Measurements from ENCODE around the gene ARHGAP27.

ARHGAP27 gene

DNA sequence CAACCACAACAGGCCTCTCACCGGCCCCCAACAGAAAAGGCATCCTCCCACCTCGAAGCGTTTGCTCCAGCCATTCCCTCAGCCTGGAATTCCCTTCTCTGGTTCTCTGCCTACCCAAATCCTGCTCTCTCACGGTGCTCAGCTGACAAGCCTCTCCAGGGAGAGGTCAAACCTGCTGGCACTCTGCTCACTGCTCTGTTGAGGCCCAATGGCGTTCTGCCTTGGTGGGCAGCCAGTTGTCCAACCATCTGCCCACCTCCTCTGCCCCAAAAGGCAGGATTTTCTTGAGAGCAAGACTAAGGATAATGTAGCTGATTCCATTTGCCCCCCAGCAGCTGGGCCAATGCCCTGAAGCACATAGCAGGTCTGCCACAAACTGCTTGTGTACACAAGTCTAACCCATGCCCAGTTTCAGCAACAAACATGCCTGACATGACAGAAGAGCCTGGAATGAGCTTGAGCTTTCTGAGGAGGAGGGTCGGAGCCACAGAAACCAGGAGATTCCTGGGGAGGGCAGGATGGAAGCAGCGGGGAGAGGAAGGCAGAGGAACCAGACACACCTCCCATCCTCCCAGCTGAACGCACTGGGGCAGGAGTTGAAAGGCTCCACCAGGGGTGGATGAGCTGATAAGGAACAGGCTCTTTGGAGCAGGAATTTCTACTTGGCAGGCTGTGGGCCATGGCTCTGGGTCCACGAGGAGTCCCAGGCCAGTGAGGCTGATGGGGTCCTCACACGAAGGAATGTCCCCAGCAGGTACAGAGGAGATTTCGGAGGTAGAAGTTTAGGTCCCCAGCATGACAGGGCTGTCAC is 23.9 kb downstream of the ARHGAP27 start:
- DNase-seq (ENCODE audit: low spot score): no peak

DNA sequence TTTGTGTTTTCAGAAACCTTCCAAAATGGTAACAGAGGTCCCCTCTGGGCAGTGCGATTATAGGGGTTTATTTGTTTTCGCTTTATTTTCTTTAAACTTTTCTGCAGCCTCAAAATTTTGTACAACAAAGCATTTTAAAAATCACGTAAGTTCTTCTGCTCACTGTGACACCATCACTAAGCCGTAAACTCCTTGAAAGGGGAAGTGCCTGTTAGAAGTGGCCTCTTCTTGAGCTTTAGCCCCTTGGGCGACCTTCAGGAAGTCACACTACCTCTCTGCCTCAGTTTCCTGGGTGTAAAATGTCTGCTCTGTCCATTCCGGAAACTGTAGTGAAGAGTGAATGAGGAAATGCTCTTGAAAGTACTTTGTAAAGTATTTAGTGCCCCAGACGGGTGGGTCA is 26.6 kb downstream of the ARHGAP27 start:
- no peak for DNase-seq (ENCODE audit: low spot score)

DNA sequence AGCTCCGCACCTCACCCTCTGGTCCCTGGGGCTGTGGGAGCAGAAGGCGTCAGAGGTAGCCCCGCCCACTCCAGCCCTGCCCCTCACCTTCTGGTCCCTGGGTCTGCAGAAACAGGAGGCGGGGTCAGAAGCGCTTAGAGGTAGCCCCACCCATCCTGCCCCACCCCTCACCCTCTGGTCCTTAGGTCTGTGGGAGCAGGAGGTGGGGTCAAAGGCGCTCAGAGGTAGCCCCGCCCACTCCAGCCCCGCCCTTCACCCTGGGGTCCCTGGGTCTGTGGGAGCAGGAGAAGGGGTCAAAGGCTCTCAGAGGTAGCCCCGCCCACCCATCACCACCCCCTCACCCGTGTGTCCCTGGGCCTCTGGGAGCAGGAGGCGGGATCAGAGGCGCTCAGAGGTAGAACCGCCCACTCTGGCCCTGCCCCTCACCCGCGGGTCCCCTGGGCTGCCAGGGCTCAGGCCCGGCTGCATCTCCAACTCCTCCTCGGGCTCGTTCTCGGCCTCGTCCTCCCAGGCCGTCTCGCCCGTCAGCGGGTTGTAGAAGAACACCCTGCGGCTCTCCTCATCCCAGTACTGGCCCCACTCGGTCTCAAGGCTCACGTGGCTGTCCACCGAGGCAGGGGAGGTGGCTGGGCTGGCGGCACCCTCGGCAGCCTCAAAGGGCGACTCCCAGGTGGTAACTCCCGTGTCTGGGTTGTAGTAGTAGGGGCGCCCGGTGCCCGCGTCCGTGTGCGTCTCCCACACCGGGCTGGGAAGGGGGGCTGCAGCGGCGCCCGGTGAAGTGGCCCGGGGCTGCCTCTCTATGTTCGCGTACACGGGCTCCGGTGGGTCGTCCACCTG is 27.2 kb downstream of the ARHGAP27 start:
- no peak for DNase-seq (ENCODE audit: low spot score)

DNA sequence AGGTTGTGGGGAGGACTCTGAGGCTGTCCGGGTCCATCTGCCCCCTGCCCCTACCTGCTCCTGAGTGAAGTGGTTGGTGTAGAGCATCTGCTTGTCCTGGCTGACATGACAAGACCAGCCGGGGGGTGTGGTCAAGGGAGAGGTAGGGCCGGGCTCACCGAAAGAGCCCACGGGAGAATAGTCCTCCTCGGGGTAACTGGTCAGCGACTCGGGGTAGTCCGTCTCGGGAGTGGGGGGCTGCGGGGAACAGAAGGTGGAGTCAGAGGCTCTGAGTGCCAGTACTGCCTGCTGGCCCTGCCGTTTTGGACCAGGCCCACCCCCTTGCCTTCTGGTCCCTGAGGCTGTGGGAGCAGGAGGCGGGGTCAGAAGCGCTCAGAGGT is 27.8 kb downstream of the ARHGAP27 start:
- no peak for DNase-seq (ENCODE audit: low spot score)

DNA sequence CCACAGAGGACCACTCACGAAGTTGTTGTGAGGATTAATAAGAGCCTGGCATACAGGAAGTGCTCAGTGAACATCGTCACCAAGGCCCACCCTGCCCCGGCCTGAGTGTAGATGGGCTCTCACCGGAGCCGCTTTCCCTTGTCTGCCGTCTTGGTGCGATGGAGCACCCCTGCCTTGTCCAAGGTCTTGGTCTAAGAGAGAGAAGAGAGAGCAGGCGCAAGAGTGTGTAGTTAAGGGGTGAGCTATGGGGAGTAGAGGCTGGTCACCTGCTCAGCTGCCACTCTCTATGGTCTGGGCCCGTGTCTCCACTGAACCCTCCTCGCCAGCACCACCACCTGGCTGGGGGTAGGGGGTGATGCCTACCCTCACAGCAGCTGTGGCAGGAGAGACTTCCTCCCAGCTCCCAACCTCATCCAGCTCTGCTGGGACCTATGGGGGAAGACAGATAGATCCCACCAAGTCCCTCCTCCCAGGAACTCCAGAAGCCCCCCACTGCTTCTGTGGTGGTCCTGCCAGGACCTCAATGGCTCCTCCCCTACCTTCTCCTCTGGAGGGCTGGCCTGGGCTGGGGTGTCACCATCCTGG is 28.7 kb downstream of the ARHGAP27 start:
- no peak for DNase-seq (ENCODE audit: low spot score)

DNA sequence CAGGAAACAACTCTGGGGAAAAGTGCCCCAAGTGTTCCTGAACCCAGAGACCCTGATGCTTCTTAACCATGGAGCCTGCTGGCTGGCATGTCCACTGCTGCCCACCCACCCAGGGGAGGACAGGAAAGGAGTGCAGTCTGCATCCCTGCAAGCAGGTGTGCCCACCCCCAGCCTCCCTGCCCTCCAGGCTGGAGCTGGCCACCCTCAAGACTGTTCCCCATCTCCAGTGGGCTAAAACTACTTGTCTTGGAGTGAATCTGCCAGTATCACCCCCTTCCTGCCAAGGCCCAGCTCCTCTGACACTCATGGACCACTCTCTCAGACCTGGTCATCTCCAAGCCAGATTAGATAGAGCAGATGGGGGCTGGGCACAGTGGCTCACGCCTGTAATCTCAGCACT is 29.8 kb downstream of the ARHGAP27 start:
- DNase-seq (ENCODE audit: low spot score): no peak

DNA sequence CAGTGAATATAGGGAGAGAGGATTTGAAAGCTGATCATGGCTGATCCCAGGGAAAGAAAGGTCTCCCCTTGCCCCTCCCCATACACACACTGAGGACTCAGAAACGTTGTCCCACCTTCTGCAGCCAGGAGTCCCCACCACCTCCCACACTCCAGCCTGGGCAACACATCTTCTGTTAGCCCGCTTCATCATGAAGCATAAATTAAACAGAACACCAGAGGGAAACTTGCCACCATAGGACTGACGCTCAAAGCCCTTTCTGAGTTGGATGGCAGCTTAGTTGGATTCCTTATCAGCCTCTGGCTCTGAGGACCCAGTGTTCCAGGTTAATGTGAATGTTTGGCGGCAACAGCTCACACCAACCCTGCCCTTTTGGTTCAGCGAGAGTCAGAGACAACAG is 33.9 kb downstream of the ARHGAP27 start:
- no peak for DNase-seq (ENCODE audit: low spot score)

DNA sequence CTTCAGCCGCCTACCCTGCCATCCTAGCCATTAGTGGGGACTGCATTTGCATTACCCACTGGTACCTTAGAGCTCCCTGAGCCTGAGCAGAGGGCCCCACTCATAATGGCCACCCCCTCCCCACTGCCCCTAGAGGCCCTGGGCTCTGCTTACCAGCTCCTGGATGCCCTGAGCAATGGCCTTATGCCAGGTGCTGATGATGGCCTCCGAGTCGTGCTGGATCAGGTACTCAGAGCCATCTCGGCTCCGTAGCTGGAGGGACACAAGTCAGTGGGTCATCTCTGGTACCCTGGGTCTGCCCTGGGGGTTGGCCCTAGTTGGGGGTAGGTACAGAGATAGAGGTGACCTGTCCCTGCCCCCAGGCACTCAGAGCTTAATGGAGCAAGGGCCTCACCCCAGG is 34.9 kb downstream of the ARHGAP27 start:
- DNase-seq (ENCODE audit: low spot score): no peak

DNA sequence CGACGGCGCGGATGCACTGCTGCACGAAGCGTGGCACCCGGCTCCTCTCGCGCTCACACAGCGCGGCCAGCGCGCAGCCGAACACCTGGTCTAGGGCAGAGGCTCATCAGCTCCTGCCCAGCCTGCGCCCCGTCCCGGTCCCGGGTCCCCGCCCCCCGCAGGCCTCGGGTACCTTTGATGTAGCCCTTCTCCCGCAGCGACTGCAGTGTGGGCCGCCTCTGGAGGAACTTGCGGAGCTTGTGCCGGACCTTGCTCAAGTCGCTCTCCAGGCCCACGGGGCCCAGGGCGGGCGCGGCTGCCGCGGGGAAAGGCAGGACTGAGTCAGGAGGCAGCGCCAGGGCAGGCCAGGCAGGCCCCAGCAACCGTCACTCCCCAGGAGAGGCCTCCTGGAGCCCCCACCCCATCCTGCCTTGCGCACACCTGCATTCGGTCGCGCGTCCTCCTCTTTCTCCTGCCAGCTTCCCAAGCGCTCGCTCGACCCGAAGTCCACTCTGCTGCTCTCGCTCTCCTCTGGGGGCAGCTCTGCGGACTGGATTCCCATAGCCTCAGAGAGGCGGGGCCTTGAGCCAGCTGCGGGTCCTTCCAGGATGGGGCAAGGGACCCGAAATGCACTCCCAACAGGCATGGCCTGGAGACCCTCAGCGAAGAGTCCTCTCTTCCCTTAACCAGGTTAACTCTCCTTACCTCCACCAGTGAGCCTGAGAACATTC is 36.0 kb downstream of the ARHGAP27 start:
- no peak for DNase-seq (ENCODE audit: low spot score)

DNA sequence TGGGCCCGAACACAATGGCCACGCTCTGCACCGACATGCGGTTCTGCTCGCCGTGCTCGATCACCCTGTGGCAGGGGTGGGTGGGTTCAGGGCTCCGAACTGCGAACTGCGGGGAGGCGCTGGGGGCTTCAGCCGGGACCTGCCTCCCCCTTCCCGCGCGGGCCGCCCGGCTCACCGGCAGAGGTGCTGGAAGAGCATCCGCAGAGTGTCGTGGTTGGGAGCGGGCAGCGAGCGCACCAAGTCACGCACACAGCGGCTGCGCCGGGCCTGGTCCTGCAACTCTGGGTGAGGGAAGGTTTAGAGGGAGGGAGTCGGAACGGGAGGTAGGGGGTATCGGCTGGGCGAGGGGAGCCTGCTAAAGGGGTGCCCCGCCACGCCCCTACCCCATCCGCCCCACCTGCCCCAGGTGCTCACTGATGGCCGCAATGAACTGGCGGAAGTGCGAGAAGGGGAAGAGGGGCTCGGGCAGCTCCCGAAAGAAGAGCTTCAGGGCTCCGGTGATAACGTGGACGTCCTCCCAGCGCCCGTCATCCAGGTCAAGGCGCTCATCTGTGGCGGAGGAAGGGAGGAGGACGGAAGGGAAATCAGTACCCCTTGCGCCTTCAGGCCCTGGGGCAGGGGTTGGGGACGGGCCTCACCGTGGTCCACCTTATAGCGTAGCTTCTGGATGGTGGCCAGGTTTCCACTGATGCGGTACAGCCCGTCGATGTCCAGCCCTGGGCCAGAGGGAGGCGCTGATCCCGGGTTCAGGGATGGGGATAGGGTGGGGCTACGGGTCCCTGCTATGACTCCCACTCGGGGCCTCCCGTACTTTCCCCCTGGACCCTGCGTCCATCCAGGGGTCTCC is 36.9 kb downstream of the ARHGAP27 start:
- DNase-seq (ENCODE audit: low spot score): no peak

DNA sequence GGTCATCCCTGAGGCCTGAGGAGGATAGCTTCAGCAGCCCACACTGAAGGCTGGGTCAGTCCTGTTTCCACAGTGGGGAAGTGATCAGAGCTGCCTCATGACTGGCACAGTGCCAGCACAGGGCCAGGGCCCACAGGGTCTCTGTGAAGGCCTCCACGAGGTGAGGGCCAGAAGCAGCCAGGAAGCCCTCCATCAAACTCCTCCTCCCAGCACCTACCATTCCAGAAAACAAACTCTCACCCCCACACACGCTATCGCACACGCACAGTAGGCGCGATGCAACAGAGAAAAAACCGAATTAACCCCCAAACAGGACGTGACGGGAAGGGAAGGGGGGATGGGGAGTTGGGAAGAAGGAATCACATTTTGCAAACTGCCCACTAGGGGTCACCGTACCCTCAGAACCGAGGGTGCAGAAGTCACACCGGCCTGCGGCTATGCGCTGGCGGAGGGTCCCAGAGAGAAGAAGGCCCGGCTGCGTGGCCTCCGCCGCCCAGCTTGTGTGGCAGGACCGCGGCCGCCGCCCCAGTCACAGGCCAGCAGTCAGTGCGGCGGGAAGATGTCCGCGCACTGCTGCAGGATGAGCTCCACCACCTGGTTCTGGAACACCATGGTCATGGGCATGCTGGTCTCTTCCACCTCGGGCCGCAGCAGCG is 37.6 kb downstream of the ARHGAP27 start:
- DNase-seq (ENCODE audit: low spot score): peak; percentile 92

DNA sequence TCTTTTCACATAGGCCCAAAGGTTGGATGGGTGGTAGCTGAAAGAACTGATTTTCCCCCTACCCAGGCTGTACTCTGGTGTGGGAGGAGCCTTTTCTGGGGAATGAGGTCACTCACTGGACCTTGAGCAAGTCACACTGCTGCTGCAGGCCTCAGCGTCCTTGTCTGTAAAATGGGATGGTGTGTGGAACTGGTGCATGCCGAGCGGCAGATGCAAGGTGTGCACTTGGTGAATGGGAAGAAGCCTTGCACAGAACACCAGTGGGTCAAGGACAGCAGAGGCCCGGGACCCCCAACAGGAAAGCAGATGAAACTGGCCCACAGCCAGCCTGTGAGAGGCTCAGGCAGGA is 38.1 kb downstream of the ARHGAP27 start:
- DNase-seq (ENCODE audit: low spot score): no peak

DNA sequence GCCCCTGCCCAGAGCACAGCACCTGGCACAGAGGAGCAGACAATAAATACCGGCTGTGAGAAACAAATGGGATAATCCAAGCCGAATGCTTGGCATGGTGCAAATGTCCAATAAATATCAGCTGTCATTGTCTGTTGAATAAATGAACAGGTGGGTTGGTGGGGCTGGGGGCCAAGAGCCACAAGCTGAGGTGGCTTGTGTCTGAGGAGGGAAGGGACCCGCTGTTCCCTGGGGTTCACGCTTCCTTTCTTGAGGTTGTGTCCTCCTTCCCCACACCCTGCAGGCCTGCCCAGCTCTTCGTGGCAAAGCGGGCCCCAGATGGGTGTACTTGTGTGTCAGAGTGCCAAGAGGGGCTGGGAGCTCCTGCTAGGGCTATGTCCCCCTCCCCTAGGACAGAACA is 38.6 kb downstream of the ARHGAP27 start:
- no peak for DNase-seq (ENCODE audit: low spot score)

DNA sequence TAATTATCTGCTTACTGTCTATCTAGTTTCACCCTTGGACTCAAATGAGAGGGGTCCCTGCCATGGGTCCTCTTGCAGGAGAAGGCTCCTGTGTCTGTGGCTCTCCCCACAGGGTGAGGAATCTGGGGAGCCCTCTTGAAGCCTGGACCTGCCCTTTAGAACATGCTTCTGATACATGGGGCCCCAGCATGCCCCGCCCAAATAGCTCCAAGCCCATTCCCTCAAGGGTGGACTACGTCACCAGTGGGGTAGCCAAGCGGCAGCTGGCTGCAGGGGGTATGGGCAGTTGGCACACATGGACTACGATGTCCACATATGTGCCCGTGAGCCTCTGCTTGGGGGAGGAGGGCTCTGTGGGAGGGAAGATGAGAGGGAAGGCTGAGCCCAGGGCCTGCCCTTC is 39.3 kb downstream of the ARHGAP27 start:
- no peak for DNase-seq (ENCODE audit: low spot score)

DNA sequence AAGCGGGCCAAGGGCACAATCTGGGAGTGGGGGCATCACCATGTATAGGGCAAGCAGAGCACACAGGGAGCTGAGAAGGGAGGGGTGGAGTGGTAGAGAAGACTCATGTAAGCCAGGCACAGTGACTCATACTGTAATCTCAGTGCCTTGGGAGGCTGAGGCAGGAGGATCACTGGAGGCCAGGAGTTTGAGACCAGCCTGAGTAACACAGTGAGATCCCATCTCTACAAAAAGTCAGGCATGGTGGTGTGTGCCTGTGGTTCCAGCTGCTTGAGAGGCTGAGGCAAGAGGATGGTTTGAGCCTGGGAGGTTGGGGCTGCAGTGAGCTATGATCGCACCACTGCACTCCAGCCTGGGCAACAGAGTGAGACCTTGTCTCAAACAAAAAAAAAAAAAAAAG is 40.8 kb downstream of the ARHGAP27 start:
- no peak for DNase-seq (ENCODE audit: low spot score)

DNA sequence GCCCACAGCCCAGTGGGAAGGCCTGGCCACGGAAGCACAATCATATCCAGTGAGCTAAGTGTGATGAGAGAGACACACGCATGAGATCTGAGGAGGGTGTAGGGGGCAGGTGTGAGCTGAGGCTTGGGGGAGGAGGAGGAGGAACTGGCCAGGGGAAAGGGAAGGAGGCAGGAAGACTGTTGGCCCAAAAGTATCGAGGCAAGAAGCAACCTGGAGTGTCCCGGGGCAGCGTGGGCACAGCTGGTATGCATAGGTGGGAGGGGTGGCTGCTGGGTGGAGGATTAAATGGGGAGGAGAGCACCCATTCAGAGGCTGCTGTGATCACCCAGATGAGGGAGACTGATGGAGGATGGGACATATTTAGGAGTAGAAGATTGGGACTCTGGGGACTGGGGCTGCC is 41.4 kb downstream of the ARHGAP27 start:
- DNase-seq (ENCODE audit: low spot score): no peak

DNA sequence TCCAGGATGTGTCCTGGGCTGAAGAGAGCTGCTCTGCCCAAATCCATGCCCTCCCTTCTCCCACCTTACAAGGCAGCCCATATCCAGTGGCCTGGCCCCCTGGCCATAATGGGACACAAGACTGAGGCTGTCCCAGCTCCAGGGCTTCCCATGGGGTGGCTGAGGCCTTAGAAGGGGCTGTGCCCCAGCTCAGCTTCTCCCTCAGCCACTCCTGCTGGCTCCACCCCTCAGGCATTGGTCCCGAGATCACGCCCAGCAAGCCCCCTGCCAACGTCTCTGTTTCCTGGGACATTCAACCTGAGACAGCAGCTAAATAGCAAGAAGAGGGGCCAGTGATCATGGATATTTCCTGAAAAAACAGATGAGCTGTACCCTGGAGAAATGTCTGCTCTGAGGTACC is 43.3 kb downstream of the ARHGAP27 start:
- no peak for DNase-seq (ENCODE audit: low spot score)

DNA sequence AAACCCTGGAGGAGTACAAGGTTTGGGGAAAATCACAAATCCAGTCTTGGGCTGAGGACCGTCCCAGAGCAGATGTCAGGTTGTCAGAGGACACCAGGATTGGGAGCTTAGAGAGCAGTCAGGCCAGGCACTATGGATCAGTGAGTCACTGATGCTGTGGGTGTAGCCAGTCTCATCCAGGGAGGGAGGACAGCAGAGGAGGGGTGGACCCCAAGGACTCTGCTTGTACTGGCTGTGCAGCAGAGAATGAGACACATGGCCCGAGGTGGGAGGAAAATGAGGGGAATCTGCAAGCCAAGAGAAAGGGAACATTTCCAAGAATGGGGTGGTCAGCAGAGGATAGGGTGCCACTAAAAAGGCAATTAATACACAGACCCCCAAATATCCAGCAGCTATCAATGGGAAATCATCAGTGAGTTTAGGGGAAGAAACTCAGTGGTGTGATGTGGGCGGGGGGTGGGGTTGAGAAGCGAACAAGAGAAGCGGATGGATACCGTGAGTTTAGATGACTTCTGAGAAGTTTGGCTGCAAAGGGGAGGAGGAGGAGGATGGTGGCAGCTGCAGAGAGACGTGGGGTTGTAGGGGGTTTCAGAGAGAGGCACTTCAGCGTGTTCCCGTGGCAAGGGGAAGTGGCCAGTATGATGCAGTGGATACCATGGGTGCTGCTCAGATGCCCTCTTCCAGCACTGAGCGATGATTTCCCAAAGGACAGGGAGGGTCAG is 43.9 kb downstream of the ARHGAP27 start:
- no peak for DNase-seq (ENCODE audit: low spot score)

DNA sequence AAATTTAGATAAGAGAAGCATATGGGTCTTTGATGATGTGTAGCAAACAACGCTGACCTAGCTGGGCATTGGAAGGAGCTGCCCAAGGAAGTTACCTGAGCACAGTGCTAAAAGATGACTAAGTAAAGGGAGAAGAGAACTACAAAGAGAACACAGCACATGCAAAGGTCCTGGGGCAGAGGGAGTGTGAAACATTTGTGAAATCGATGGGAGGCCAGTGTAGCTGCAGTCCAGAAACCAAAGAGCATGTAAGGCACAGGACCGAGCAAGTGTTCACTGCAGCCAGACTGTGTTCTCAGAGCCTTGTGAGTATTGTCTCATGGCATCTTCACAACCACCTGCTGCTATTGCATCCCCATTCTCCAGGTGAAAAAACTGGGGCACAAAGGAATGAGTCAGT is 44.9 kb downstream of the ARHGAP27 start:
- no peak for DNase-seq (ENCODE audit: low spot score)

DNA sequence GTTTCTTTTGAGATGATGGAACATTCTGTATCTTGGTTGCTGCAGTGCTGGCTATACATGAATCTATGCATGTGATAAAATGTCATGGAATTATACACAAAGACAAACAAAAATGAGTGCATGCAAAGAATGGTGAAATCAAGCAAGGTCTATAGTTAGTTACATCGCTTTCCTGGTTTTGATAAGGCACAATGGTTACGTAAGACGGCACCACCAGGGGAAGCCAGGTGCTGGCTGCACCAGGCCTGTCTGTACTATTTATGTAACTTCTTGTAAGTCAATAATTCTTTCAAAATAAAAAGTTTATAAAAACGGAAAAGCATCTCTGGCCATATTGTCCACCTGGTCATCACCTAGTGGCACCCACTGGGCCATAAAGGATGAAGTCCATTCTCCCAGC is 46.5 kb downstream of the ARHGAP27 start:
- no peak for DNase-seq (ENCODE audit: low spot score)

Measured in D341Med (cell line).